Thyroid gland (tissue), 4 donors: Measurements from ENCODE around the gene PLSCR4.

ENCODE experiments used
- POLR2A ChIP-seq, 2 donors: fragments of 450-650 bp; IDR thresholded peaks; one replicate each; pipeline ENCODE4 v1.6.1; 2017; ENCODE audit warnings: antibody characterized with exemption in 2 of 2, mild to moderate bottlenecking in 2 of 2, moderate library complexity in 1 of 2
- TF ChIP-seq, protein P1 (sequence below), 6 experiments: fragments of 200-600 bp in 3 of 6; fragments of 450-650 bp in 3 of 6; sonication (generic) in 3 of 6; IDR thresholded peaks; one replicate each; pipeline ENCODE4 v1.5.1; 2016 to 2019; ENCODE audit warnings: antibody characterized with exemption in 6 of 6, mild to moderate bottlenecking in 2 of 6, inconsistent platforms in 1 of 6, moderate library complexity in 1 of 6

DNA sequence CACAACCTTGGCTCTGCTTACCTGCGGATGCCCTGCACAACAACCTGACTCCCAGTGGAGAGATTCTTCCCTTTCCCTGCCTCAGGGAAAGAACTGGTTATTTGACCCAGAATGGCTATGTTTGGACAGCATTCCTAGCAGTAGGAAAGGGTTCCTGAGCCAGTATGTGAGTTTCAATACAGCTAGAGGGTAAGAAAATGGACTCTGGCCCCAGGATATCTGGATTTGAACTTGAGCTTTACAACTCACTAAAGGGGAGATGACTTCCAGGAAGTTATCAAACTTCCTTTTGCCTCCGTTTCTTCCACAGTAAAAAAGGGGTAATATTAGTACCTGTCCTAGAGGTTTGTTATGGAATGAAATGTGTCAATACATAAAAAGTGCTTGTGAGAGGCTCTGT is 28.1 kb upstream of the PLSCR4 start:
- TF ChIP-seq, protein P1, sequence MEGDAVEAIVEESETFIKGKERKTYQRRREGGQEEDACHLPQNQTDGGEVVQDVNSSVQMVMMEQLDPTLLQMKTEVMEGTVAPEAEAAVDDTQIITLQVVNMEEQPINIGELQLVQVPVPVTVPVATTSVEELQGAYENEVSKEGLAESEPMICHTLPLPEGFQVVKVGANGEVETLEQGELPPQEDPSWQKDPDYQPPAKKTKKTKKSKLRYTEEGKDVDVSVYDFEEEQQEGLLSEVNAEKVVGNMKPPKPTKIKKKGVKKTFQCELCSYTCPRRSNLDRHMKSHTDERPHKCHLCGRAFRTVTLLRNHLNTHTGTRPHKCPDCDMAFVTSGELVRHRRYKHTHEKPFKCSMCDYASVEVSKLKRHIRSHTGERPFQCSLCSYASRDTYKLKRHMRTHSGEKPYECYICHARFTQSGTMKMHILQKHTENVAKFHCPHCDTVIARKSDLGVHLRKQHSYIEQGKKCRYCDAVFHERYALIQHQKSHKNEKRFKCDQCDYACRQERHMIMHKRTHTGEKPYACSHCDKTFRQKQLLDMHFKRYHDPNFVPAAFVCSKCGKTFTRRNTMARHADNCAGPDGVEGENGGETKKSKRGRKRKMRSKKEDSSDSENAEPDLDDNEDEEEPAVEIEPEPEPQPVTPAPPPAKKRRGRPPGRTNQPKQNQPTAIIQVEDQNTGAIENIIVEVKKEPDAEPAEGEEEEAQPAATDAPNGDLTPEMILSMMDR (IDR thresholded peaks at IDR 0.05), result no peak
- no peak for TF ChIP-seq POLR2A (IDR thresholded peaks at IDR 0.05)
